GM19438 (cell line): Measurements from ENCODE around the gene PRKAG2.

ENCODE experiments used
- ATAC-seq: cut with Tn5 transposase; IDR thresholded peaks from one replicate; pipeline ENCODE4 v1.9.1; 2021; ENCODE audit warnings: low read depth; ENCODE audit not compliant: unreplicated experiment

The PRKAG2 gene

GRCh38 chr7:151779255-151779654, 97.7 kb downstream of the PRKAG2 start:
- ATAC-seq: no peak

DNA sequence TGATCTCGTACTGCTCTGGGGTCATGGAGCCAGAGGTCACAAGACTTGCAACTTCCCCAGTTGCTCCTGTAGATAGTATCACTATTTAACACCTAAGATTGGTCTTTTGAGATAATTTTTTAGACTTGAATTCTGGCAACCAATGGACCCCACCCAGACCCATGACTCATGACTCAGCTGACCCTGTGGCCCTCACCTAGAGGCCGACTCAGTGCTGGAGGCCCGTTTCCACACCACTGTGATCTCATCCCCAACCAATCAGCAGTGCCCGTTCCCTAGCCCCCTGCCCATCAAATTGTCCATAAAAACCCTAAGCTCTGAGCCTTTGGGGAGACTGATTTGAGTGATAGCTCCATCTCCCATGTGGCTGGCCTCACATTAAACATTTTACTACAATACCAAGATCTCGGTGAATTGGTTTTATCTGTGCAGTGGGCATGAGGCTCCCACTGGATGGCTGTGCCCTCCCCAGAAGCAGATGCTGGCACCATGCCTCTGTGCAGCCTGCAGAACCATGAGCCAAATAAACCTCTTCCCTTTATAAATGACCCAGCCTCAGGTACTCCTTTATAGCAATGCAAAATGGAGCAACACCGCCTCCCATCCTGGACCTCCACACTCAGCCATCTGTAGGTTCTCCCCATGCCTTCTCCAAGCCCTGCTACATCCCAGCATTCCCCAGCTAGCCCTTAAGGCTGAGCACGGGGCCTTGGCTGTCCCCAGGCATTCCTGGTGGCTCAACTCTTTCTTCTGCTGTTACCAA, 98.8 kb downstream of the PRKAG2 start:
- no peak for ATAC-seq

DNA sequence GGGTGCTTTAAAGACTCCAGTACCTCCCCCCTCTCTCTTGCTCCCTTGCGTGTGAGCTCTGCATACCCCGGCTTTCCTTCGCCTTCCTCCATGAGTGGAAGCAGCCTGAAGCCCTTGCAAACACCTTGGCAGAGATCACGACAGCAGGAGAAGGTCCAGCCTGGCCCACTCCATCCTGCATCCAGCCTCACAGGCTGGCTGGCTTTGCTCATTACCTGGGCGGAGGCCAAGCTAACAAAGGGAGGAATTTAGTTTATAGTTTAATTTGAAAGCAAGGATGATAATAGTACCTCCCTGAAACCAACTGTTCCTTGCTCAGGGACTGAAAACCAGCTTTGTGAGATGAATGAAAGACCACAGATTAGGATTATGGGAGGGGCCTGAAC, 99.4 kb downstream of the PRKAG2 start:
- no peak for ATAC-seq

DNA sequence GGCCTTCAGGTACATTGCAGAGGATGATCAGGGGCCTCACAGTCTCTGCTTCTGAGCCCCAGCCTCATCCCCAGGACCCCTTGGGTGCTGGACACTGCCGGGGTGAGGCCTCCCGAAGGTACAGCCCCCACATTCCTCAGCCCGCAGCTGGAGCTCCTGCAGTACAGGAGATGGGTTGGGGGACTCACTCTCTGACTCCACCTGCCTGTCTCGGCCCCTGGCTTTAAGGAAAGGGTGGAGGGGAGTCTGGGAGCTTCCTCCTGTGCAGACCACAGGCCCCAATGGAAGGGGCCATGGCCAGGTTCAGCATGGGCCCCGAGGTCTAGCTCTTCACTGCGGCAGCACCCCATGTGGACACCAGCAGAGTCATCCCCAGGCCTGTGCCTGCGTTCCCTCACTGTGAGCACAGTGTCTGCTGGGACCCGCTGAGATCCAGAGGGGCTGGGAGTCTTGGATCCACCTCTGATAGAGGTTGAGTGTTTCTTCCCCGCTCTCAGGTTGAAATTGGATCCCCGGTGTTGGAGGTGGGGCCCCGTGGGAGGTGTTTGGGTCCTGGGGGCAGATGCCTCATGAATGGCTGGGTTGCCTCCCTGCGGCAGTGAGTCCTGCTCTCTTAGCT, 99.9 kb downstream of the PRKAG2 start:
- ATAC-seq: no peak

DNA sequence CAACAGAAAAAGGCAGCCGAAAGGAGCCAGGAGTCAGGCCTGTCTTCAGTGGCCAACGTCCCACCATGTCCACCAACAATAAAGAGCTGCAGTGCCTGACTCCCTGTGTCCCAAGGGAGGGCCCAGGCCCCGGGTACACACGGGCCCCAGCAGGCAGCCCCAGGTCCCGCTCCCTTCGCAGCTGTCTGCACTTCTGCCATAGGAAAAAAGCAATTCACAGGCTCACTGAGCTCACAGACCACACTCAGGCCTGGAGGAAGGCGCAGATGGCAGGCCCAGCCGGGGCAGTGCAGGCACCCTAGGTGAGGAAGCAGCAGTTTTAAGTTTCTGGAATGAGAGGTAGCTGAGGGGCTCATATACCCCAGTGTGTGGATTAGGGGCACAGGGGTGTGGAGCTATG, 100.5 kb downstream of the PRKAG2 start:
- no peak for ATAC-seq

DNA sequence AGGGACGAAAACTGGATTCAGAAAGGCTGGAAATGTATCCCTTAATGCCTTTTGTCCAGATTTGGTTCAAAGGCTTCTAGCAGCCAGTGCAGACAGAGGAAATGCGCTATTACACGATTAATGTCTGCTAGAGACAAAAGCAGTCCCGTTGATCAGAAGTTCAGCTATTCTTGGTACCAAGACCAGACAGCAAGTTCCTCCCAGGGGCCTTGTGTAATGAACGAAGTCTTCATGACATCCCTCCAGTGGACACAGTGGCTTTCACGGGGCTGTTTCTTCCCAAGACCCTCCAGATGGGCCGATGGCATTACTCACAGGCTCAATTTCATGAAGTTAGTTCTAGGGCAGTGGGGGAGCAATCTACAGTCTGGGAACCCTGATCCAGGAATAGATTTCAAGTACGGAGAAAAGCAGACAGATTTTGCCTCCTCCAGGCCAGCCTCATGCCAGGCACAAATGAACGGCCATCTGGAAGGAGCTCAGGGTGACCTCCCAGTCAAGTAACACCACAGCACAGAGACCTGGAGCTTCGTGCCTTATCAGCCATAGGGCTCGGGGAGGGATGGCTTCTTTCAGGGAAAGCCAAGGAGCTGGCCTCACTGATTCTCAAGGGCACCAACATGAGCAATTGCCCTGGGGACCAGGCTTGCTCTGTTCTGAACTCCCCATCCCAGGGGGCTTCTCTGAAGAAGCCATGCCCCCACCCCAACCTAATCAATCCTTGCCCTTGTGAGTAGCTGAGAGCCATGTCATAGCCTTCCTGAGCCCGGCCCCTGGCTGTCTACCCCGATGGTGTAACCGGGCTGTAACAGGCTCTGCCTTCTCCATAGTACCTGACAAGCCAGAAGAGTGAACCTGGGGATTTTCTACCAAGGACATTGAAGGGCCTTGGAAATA, 101.1 kb downstream of the PRKAG2 start:
- ATAC-seq: no peak

DNA sequence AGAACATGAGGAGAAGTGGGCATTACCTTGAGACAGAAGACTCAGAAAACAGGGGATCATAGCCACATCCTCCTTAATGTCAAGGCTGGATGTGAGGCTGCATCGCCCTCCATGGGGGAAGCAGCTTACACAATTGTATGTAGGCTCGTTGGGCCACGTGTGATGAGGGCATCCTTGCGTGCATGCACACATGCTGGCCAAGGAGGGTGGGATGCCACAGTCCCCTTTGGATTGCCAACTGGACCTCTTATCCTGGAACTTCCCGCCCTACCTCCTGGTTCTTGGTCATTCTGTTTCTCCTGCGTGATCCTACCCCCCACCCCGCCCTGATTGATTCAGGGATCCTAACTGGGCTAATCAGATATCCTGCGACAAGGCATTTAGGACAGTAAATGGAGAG, 102.0 kb downstream of the PRKAG2 start:
- no peak for ATAC-seq

DNA sequence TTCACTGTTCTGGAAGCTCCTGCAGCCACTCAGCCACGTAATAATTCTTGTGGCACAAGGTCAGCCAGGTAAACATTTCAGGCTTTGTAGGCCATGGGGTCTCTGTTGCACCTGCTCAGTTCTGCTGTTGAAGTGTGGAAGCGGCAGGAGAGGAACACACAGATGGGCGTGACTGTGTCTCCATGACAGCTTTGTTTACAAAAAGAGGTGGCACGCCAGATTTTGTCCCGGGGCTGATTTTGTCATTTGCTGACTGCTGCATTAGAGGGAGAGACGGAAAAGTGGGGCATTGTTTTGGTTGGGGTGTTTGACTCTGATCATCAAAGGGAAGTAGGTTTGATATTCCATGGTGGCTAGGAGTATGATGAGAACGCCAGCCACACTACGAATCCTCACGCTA, 103.1 kb downstream of the PRKAG2 start:
- no peak for ATAC-seq

DNA sequence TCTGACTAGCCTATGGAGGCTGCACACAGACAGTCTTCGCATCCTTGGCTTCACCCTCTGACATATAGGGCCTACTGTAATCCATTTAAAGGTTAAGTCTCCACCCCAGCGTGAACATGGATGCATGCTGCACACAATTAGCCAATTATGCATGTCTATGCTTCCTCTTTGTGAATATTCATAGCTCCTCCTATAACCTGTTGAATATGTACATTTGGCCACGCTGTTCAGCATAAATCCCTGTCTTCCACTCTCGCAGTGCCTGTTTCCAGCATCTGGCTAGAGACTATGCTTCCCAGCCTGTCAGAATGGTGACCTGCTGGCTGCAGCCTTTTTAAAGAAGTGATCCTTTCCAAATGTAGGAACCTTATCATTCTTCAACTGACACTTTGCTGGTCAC, 106.7 kb downstream of the PRKAG2 start:
- no peak for ATAC-seq

GRCh38 chr7:151769188-151769821, 107.6 kb downstream of the PRKAG2 start:
- ATAC-seq: peak; percentile 58

DNA sequence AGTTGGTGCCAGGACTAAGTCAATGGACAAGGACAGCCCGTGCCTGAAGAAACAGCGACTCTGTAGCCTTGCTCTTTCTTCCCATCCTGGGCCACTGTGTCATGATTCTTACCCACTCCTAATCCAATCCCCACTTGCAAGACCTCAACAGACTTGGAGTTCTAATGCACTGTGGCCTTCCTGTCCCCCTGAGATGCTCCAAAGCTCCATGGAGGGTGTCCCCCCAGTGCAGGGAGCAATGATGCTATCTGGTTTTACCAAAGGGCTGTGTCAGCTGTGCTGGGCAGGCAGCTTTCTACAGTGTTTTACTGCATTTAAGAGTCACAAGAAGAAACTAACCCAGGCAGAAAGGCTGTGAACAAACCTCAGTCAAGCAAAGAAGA, 108.1 kb downstream of the PRKAG2 start:
- no peak for ATAC-seq

- no peak for ATAC-seq
Observed at GRCh38 chr7:151767557-151767956, 109.4 kb downstream of the PRKAG2 start.

DNA sequence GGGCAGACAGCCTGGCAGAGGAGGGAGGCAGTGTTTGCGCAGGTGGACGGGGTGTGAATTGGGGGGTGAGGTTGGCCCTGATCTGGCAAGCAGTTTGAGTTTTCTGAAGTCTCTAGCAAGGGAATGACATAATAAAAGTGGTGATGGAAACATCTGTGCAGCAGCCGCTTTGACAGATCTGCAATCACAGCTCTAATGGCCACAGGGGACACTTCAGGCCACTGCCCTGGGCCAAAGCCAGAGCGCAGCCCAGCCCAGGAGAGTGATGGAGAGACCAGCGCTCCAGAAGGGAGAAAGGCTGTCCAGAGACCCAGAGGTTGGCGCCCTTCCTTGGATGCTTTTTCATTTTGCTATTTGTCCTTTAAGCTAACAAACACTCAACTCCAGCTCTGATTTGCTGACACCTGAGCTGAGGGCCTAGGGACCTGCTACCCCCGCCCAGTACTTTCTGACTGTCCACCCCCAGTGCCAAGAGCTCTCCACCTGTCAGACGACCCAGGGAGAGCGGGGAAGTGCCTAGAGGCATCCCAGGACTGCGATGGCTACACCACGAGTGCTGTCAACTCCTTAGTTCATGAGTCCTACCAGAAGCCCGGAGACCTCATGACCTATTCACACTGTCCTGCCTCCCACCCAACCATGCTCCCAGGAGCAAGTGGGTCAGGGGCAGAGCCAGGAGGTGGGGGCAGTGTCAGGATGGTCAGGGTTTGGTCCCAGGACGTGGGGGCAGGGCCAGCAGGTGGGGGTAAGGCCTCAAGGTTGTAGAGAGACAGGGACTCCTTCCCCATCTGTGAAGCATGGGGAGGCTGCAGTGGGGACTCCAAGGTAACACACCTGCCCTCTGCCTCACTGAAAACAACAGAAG, 112.6 kb downstream of the PRKAG2 start:
- no peak for ATAC-seq

GRCh38 chr7:151763420-151763984, 113.4 kb downstream of the PRKAG2 start:
- no peak for ATAC-seq

DNA sequence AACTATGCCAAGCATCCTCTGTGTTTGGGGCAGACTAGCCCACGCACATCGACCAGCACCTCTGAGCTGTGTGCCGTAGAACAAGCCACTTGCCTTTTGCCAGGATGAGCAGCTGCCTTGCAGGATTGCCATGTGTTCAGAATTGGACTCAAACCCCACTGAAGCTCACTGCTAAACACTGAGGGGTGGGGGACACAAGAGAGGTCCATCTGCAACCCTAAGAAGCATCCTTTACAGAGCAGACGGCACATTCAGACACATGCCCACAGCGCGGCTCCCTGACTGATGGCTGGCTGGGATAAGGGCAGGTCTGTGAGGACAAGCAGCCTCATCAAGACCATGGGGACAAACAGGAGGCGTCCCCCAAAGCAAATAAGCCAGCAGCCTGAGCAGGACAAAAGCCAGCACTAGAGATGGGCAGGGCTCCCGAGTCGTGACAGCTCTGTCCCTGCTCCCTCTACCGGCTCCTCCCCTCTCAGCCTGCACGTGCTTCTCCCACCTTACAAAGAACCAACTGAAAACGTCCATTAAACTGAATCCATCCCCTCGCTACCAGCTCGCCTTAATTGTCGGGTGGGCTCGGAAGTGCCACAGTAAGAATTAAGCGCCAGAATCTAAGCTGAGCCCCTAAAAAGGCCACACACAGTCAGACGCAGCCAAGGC, 114.2 kb downstream of the PRKAG2 start:
- ATAC-seq: no peak

GRCh38 chr7:151761957-151762356, 115.0 kb downstream of the PRKAG2 start:
- ATAC-seq: no peak

DNA sequence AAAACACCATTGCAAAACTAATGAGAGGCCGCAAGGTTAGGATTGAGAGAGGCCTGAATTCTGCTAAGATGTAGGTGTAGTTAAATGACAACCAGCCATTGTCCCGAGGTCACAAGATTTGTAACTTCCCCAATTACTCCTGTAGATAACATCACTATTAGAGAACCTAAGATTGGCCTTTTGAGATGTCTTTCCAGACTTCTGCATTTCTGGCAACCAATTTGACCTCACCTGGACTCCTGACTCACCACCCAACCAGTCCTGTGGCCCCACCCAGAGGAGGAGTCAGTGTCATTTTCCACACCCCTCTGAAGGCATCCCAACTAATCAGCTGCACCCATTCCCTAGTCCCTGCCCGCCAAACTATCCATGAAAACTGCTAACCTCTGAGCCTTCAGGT, 115.7 kb downstream of the PRKAG2 start:
- no peak for ATAC-seq

- ATAC-seq: no peak
Observed at GRCh38 chr7:151759591-151760042, 117.3 kb downstream of the PRKAG2 start.
